HEK293 (cell line): ENCODE measurements around the gene NHP2.

ENCODE experiments used
- BCL11A ChIP-seq: fragments of 450-650 bp; formaldehyde crosslinking; IDR thresholded peaks from 2 replicates; pipeline ENCODE4 v1.5.1; 2016; ENCODE audit warnings: low read depth, missing biosample characterization, missing genetic modification characterization
- GFI1B ChIP-seq: fragments of 450-650 bp; formaldehyde crosslinking; IDR thresholded peaks from 2 replicates; pipeline ENCODE4 v1.5.1; 2016; ENCODE audit warnings: missing biosample characterization, missing genetic modification characterization
- HOXA7 ChIP-seq: sonication (generic); formaldehyde crosslinking; IDR thresholded peaks from 2 replicates; pipeline ENCODE4 v1.8.1; 2022; ENCODE audit warnings: missing genetic modification reagents, borderline replicate concordance
- KLF8 ChIP-seq: fragments of 450-650 bp; formaldehyde crosslinking; IDR thresholded peaks from 2 replicates; pipeline ENCODE4 v1.5.1; 2016; ENCODE audit warnings: missing biosample characterization, missing genetic modification characterization
- PRDM1 ChIP-seq: fragments of 450-650 bp; formaldehyde crosslinking; IDR thresholded peaks from 2 replicates; pipeline ENCODE4; 2016; ENCODE audit warnings: missing biosample characterization, missing genetic modification characterization
- RBAK ChIP-seq: fragments of 450-650 bp; formaldehyde crosslinking; IDR thresholded peaks from 2 replicates; pipeline ENCODE4 v1.5.1; 2016; ENCODE audit warnings: missing biosample characterization, missing genetic modification characterization
- SCRT1 ChIP-seq: fragments of 450-650 bp; formaldehyde crosslinking; IDR thresholded peaks from 2 replicates; pipeline ENCODE4 v1.5.1; 2016; ENCODE audit warnings: missing biosample characterization, missing genetic modification characterization, borderline replicate concordance
- SCRT2 ChIP-seq: fragments of 450-650 bp; formaldehyde crosslinking; IDR thresholded peaks from 2 replicates; pipeline ENCODE4 v1.5.1; 2016; ENCODE audit warnings: missing biosample characterization, missing genetic modification characterization
- SP2 ChIP-seq: fragments of 450-650 bp; formaldehyde crosslinking; IDR thresholded peaks from 2 replicates; pipeline ENCODE4 v1.5.1; 2016; ENCODE audit warnings: missing biosample characterization, missing genetic modification characterization
- SP3 ChIP-seq: fragments of 450-650 bp; formaldehyde crosslinking; IDR thresholded peaks from 2 replicates; pipeline ENCODE4 v1.5.1; 2016; ENCODE audit warnings: missing biosample characterization, missing genetic modification characterization
- YY1 ChIP-seq: fragments of 450-650 bp; formaldehyde crosslinking; IDR thresholded peaks from 2 replicates; pipeline ENCODE4 v1.5.1; 2018; ENCODE audit warnings: missing biosample characterization, missing genetic modification characterization
- ZBTB11 ChIP-seq: fragments of 450-650 bp; formaldehyde crosslinking; conservative IDR thresholded peaks from 2 replicates; pipeline ENCODE4 v1.5.1; 2016; ENCODE audit warnings: low read depth, missing biosample characterization, missing genetic modification characterization
- ZIC2 ChIP-seq: fragments of 450-650 bp; formaldehyde crosslinking; IDR thresholded peaks from 2 replicates; pipeline ENCODE4 v1.5.1; 2016; ENCODE audit warnings: missing biosample characterization, missing genetic modification characterization
- ZNF114 ChIP-seq: fragments of 450-650 bp; formaldehyde crosslinking; IDR thresholded peaks from 2 replicates; pipeline ENCODE4 v1.5.0; 2017; ENCODE audit warnings: missing biosample characterization, missing genetic modification characterization
- ZNF132 ChIP-seq: fragments of 450-650 bp; formaldehyde crosslinking; IDR thresholded peaks from 2 replicates; pipeline ENCODE4 v1.5.1; 2017; ENCODE audit warnings: missing biosample characterization, missing genetic modification characterization, borderline replicate concordance
- ZNF174 ChIP-seq: fragments of 450-650 bp; formaldehyde crosslinking; IDR thresholded peaks from 2 replicates; pipeline ENCODE4 v1.5.0; 2017; ENCODE audit warnings: missing biosample characterization, mild to moderate bottlenecking, missing genetic modification characterization
- ZNF19 ChIP-seq: fragments of 450-650 bp; formaldehyde crosslinking; IDR thresholded peaks from 2 replicates; pipeline ENCODE4; 2016; ENCODE audit warnings: missing biosample characterization, missing genetic modification characterization, low read depth
- ZNF248 ChIP-seq: fragments of 450-650 bp; formaldehyde crosslinking; IDR thresholded peaks from 2 replicates; pipeline ENCODE4 v1.5.1; 2017; ENCODE audit warnings: missing biosample characterization, missing genetic modification characterization
- ZNF335 ChIP-seq: fragments of 450-650 bp; formaldehyde crosslinking; conservative IDR thresholded peaks from 2 replicates; pipeline ENCODE4 v1.5.1; 2016; ENCODE audit warnings: missing biosample characterization, missing genetic modification characterization
- ZNF354C ChIP-seq: fragments of 450-650 bp; formaldehyde crosslinking; IDR thresholded peaks from 2 replicates; pipeline ENCODE4 v1.5.1; 2016; ENCODE audit warnings: missing biosample characterization, missing genetic modification characterization, low read depth, borderline replicate concordance
- ZNF37A ChIP-seq: fragments of 450-650 bp; IDR thresholded peaks from 2 replicates; pipeline ENCODE4 v1.5.1; 2018; ENCODE audit warnings: missing biosample characterization, missing genetic modification characterization
- ZNF391 ChIP-seq: fragments of 450-650 bp; formaldehyde crosslinking; IDR thresholded peaks from 2 replicates; pipeline ENCODE4 v1.5.1; 2016; ENCODE audit warnings: low read depth, missing biosample characterization, missing genetic modification characterization, borderline replicate concordance
- ZNF488 ChIP-seq: fragments of 450-650 bp; formaldehyde crosslinking; IDR thresholded peaks from 2 replicates; pipeline ENCODE4 v1.5.1; 2016; ENCODE audit warnings: missing biosample characterization, missing genetic modification characterization
- ZNF548 ChIP-seq: fragments of 450-650 bp; formaldehyde crosslinking; IDR thresholded peaks from 2 replicates; pipeline ENCODE4 v1.5.1; 2016; ENCODE audit warnings: missing biosample characterization, missing genetic modification characterization
- ZNF555 ChIP-seq: fragments of 450-650 bp; formaldehyde crosslinking; conservative IDR thresholded peaks from 2 replicates; pipeline ENCODE4 v1.5.1; 2017; ENCODE audit warnings: missing biosample characterization, mild to moderate bottlenecking, missing genetic modification characterization, inconsistent platforms
- ZNF654 ChIP-seq: fragments of 450-650 bp; formaldehyde crosslinking; IDR thresholded peaks from 2 replicates; pipeline ENCODE4 v1.5.1; 2016; ENCODE audit warnings: low read depth, missing biosample characterization, missing genetic modification characterization
- ZNF660 ChIP-seq: fragments of 450-650 bp; IDR thresholded peaks from 2 replicates; pipeline ENCODE4 v1.5.1; 2018; ENCODE audit warnings: missing biosample characterization, mild to moderate bottlenecking, missing genetic modification characterization
- ZNF701 ChIP-seq: fragments of 450-650 bp; formaldehyde crosslinking; IDR thresholded peaks from 2 replicates; pipeline ENCODE4 v1.5.1; 2016; ENCODE audit warnings: missing biosample characterization, missing genetic modification characterization
- ZNF76 ChIP-seq: fragments of 450-650 bp; formaldehyde crosslinking; IDR thresholded peaks from 2 replicates; pipeline ENCODE4; 2016; ENCODE audit warnings: low read depth, missing biosample characterization, missing genetic modification characterization, borderline replicate concordance
- ZNF785 ChIP-seq: fragments of 450-650 bp; formaldehyde crosslinking; IDR thresholded peaks from 2 replicates; pipeline ENCODE4 v1.5.1; 2016; ENCODE audit warnings: missing biosample characterization, missing genetic modification characterization
- ZNF791 ChIP-seq: fragments of 450-650 bp; formaldehyde crosslinking; IDR thresholded peaks from 2 replicates; pipeline ENCODE4 v1.5.1; 2016; ENCODE audit warnings: missing biosample characterization, missing genetic modification characterization
- ZNF792 ChIP-seq: fragments of 450-650 bp; formaldehyde crosslinking; IDR thresholded peaks from 2 replicates; pipeline ENCODE4 v1.5.1; 2016; ENCODE audit warnings: missing biosample characterization, missing genetic modification characterization
- TF ChIP-seq, protein P1 (sequence below): fragments of 450-650 bp; formaldehyde crosslinking; IDR thresholded peaks from 2 replicates; pipeline ENCODE4 v1.5.1; 2017; ENCODE audit warnings: missing biosample characterization, missing genetic modification characterization
- TF ChIP-seq, protein P2 (sequence below): fragments of 450-650 bp; formaldehyde crosslinking; IDR thresholded peaks from 2 replicates; pipeline ENCODE4 v1.5.1; 2016; ENCODE audit warnings: missing biosample characterization, missing genetic modification characterization

The NHP2 gene

GRCh38 chr5:178163772-178164735, 10.4 kb upstream of the NHP2 start (continued):
- peak; percentile 62; the same call in 1 of the 2 replicates for TF ChIP-seq SP3
- no peak for TF ChIP-seq ZNF792
- no peak for TF ChIP-seq YY1 (tag by site-specific recombination)
- no peak for TF ChIP-seq ZNF174 (tag by site-specific recombination)
- TF ChIP-seq ZNF555 (tag by site-specific recombination), result no peak
- TF ChIP-seq, protein P1, sequence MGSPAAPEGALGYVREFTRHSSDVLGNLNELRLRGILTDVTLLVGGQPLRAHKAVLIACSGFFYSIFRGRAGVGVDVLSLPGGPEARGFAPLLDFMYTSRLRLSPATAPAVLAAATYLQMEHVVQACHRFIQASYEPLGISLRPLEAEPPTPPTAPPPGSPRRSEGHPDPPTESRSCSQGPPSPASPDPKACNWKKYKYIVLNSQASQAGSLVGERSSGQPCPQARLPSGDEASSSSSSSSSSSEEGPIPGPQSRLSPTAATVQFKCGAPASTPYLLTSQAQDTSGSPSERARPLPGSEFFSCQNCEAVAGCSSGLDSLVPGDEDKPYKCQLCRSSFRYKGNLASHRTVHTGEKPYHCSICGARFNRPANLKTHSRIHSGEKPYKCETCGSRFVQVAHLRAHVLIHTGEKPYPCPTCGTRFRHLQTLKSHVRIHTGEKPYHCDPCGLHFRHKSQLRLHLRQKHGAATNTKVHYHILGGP (tag by site-specific recombination), result no peak
- TF ChIP-seq ZNF654 (tag by site-specific recombination), result peak; percentile 92
- no peak for TF ChIP-seq ZNF791 (tag by site-specific recombination)
- TF ChIP-seq, protein P2, sequence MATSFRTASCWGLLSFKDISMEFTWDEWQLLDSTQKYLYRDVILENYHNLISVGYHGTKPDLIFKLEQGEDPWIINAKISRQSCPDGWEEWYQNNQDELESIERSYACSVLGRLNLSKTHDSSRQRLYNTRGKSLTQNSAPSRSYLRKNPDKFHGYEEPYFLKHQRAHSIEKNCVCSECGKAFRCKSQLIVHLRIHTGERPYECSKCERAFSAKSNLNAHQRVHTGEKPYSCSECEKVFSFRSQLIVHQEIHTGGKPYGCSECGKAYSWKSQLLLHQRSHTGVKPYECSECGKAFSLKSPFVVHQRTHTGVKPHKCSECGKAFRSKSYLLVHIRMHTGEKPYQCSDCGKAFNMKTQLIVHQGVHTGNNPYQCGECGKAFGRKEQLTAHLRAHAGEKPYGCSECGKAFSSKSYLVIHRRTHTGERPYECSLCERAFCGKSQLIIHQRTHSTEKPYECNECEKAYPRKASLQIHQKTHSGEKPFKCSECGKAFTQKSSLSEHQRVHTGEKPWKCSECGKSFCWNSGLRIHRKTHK (tag by site-specific recombination), result no peak
- no peak for TF ChIP-seq ZBTB11 (tag by site-specific recombination)
- no peak for TF ChIP-seq ZNF76 (tag by site-specific recombination)
- TF ChIP-seq ZNF335 (tag by site-specific recombination), result peak; percentile 75
- TF ChIP-seq ZIC2 (tag by site-specific recombination), result peak; percentile 97
- no peak for TF ChIP-seq RBAK (tag by site-specific recombination)
- TF ChIP-seq ZNF391 (tag by site-specific recombination), result no peak
- no peak for TF ChIP-seq ZNF354C (tag by site-specific recombination)
- peak; percentile 96 for TF ChIP-seq PRDM1 (tag by site-specific recombination)
- TF ChIP-seq SP2 (tag by site-specific recombination), result no peak
- TF ChIP-seq ZNF132 (tag by site-specific recombination), result no peak
- no peak for TF ChIP-seq ZNF488 (tag by site-specific recombination)
- TF ChIP-seq ZNF114, result no peak
- no peak for TF ChIP-seq GFI1B (tag by site-specific recombination)
- peak; percentile 77; the same call in 1 of the 2 replicates for TF ChIP-seq ZNF660 (tag by site-specific recombination)
- TF ChIP-seq SCRT1 (tag by site-specific recombination), result no peak
- TF ChIP-seq SCRT2 (tag by site-specific recombination), result peak; percentile 46
- no peak for TF ChIP-seq ZNF19 (tag by site-specific recombination)
- no peak for TF ChIP-seq ZNF701
- no peak for TF ChIP-seq HOXA7 (CRISPR knock-in tag)
- no peak for TF ChIP-seq ZNF548 (tag by site-specific recombination)
- no peak for TF ChIP-seq ZNF785
- no peak for TF ChIP-seq ZNF37A (tag by site-specific recombination)
- TF ChIP-seq BCL11A (tag by site-specific recombination), result no peak
- no peak for TF ChIP-seq ZNF248 (tag by site-specific recombination)
- peak; percentile 65; the same call in 1 of the 2 replicates for TF ChIP-seq KLF8 (tag by site-specific recombination)
